Right kidney (tissue), 9 donors: ENCODE data around the gene ZFC3H1.
"Not testable (repeated sequence)": the region's sequence is repeated elsewhere in the genome, so short reads cannot be mapped to it uniquely, and the experiment has no call there.

Source experiments
- DNase-seq: peaks from one replicate; pipeline ENCODE4 v3.0.0-alpha.2; 2016
- long read RNA-seq, 8 donors: transcript quantifications; one replicate each; lab custom pipeline, GENCODE V29; 2026

The ZFC3H1 gene, protein sequence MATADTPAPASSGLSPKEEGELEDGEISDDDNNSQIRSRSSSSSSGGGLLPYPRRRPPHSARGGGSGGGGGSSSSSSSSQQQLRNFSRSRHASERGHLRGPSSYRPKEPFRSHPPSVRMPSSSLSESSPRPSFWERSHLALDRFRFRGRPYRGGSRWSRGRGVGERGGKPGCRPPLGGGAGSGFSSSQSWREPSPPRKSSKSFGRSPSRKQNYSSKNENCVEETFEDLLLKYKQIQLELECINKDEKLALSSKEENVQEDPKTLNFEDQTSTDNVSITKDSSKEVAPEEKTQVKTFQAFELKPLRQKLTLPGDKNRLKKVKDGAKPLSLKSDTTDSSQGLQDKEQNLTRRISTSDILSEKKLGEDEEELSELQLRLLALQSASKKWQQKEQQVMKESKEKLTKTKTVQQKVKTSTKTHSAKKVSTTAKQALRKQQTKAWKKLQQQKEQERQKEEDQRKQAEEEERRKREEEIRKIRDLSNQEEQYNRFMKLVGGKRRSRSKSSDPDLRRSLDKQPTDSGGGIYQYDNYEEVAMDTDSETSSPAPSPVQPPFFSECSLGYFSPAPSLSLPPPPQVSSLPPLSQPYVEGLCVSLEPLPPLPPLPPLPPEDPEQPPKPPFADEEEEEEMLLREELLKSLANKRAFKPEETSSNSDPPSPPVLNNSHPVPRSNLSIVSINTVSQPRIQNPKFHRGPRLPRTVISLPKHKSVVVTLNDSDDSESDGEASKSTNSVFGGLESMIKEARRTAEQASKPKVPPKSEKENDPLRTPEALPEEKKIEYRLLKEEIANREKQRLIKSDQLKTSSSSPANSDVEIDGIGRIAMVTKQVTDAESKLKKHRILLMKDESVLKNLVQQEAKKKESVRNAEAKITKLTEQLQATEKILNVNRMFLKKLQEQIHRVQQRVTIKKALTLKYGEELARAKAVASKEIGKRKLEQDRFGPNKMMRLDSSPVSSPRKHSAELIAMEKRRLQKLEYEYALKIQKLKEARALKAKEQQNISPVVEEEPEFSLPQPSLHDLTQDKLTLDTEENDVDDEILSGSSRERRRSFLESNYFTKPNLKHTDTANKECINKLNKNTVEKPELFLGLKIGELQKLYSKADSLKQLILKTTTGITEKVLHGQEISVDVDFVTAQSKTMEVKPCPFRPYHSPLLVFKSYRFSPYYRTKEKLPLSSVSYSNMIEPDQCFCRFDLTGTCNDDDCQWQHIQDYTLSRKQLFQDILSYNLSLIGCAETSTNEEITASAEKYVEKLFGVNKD (N-terminal part only)
- long read RNA-seq, donor 1, full-length matches to known transcripts = 12 of 12 reads
- long read RNA-seq, donor 1, partial matches to known transcripts = 0 of 12 reads
- long read RNA-seq, donor 1, other reads (novel, unspliced or antisense) = 0 of 12 reads
- long read RNA-seq, donor 2, partial matches to known transcripts = 0 of 2 reads
- long read RNA-seq, donor 2, other reads (novel, unspliced or antisense) = 0 of 2 reads
- long read RNA-seq, donor 3, full-length matches to known transcripts = 6 of 6 reads
- long read RNA-seq, donor 3, partial matches to known transcripts = 0 of 6 reads
- long read RNA-seq, donor 3, other reads (novel, unspliced or antisense) = 0 of 6 reads
- long read RNA-seq, donor 4, transcript ZFC3H1-205 (3 exons, 470 nt) = major isoform, 5 of 10 reads
- long read RNA-seq, donor 4, partial matches to known transcripts = 0 of 10 reads
- long read RNA-seq, donor 4, other reads (novel, unspliced or antisense) = 0 of 10 reads
- long read RNA-seq, donor 5, transcript ZFC3H1-205 (3 exons, 470 nt) = major isoform, 11 of 20 reads
- long read RNA-seq, donor 5, transcript ZFC3H1-209 (2 exons, 845 nt) = minor isoform, 6 of 20 reads
- long read RNA-seq, donor 5, partial matches to known transcripts = 0 of 20 reads
- long read RNA-seq, donor 5, other reads (novel, unspliced or antisense) = 0 of 20 reads
- long read RNA-seq, donor 6, partial matches to known transcripts = 0 of 4 reads
- long read RNA-seq, donor 6, other reads (novel, unspliced or antisense) = 0 of 4 reads
- long read RNA-seq, donor 7, transcript ZFC3H1-206 (2 exons, 1,771 nt) = major isoform, 9 of 21 reads
- long read RNA-seq, donor 7, partial matches to known transcripts = 5 of 21 reads
- long read RNA-seq, donor 7, other reads (novel, unspliced or antisense) = 0 of 21 reads
- long read RNA-seq, donor 8, partial matches to known transcripts = 0 of 7 reads
- long read RNA-seq, donor 8, other reads (novel, unspliced or antisense) = 0 of 7 reads

DNA sequence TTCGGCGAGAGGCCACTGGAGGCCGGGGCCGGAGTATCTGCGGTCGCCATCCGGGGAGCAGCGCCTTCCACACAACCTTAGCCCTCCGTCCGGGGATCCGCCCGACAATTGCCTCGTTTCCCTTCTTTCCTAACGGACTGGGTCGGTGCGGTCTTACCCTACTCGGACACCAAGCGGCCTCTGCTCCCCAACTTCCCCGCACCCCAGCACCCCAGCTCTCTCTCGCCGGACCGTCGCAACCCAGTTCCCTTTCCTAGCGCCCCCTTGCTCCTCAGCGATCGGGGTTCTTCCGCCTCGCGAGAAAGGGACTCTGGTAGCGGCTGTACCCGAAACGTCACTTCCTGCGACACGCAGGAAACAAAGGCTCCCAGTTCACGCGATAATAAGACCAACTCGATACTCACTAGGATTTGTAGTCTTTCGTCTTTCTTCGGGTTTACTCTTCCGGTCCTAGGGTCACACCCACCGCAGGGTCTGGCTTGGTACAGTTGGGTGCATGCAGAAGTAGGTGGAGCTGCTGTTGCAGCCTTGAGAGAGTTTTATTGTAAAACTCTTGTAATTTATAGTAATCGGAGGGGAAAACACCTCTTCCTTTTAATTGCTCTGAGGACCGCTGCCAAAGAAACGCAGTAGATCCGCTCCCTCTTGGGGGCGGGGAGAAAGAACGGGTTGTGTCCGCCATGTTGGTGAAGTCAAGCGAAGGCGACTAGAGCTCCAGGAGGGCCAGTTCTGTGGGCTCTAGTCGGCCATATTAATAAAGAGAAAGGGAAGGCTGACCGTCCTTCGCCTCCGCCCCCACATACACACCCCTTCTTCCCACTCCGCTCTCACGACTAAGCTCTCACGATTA is at the start of gene ZFC3H1, which contains the start of gene THAP2:
TSS of gene ZFC3H1 (minus strand) at position 288 of the 850 bp plus-strand sequence. CDS start at position 50, 238 bp downstream.
TSS of gene THAP2 (plus strand) at position 741 of the 850 bp plus-strand sequence. CDS start 209 bp downstream, outside the sequence.
- peak; percentile 99 for DNase-seq

DNA sequence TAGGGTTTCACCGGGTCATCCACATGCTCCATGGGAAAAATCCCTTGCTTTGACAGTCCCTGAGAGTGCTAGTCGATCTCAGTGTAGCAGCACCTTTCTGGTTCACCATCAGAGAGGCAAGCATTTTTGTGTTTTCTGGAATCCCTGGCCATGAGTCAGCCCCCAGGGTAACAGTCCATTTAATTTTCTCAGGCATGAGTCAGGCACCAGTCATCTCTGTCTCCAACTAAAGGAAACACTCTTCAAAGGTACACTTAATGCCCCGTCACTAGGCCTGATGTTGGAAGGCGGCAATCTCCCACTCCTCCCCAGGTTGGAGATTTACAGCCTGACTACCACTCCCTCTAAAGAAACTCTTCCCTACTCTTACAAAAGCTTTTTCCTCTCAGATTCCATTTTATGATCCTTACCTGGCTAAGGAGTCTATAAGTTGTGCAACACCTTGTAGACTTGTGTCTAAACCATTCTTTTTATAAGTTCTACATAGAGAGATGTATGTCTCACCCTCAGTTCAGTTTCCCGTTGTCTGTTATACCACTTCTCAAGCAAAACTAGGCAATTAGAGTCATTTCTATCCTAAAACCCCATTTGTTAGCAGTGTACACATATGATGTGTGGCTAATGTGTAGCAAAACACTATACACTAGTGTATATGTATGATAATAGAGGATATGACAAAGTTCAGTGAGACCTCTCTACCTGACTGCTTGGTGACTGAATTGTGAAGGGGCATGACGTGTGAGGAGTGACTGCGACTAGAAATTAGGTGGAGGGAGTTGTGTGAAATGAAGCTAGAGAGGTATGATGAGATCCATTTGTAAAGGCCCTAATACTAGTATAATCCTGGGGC is 46.9 kb upstream of the ZFC3H1 start:
- no peak for DNase-seq

DNA sequence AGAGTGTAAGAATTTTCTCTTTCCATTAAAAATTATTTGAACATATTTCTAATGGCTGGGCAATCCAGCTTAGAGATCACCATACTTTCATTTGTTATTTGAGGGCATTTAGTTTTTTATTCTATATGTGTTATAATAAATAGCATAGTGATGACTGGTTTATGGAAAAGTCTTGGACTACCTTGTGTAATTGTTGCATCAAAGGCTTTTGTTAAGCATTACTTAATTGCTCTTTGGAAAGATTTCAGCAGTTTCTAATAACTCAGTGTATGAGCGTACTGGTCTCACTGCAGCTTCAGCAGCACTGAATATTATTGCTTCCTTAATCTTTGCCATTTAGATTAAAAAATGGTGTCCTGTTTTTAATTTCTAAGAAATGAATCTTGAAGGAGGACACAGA is 45.0 kb upstream of the ZFC3H1 start:
- no peak for DNase-seq

DNA sequence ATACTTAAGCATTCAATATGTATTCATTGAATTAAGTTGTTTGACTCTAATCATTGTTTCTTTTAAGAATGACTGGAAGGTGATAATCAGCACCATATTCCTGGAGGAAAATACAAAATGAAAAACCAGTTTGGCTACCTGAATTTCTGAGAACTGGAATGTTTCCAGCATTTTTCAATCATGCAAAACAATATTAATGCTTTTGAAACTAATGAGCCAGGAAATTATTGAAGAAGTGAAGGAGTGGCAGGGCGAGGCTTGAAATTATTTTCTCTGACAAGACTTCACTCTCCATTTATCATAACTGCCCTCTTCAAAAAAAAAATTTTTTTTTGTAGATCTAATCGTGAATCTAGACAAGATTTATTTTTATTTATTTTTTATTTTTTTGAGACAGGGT is 41.3 kb upstream of the ZFC3H1 start:
- DNase-seq = no peak

DNA sequence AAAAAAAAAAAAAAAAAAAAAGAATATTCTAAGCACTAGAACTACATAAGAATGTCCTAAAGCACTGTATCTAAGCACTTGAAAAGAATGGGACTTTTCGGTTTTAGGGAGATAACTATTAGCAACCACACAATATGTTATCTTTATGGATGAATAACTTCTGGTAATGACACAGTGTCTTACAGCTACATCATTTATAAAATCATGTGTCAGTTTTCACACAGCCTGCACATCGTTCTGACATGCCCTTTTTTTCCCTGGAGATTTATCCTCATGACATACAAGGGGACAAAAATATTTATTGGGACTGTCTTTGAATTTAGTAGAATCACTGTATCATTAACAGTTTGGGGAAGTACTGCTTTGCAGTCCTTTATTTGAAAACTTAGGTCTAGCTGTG is 39.6 kb upstream of the ZFC3H1 start:
- no peak for DNase-seq

DNA sequence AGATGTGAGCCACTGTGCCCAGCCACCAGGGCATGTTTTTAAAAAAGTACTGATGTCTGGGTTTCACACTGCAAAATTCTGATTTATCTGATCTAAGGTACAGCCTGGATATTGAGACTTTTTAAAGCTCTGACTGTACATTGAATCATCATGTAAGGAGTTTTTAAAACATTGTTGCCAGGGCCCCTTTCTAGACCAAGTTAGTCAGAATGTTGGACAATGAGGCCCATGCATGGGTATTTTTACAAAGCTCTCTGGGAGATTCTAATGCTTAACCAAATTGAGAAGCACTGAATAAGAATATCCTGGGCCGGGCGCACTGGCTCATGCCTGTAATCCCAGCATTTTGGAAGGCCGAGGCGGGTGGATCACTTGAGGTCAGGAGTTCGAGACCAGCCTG is 38.9 kb upstream of the ZFC3H1 start:
- no peak for DNase-seq

DNA sequence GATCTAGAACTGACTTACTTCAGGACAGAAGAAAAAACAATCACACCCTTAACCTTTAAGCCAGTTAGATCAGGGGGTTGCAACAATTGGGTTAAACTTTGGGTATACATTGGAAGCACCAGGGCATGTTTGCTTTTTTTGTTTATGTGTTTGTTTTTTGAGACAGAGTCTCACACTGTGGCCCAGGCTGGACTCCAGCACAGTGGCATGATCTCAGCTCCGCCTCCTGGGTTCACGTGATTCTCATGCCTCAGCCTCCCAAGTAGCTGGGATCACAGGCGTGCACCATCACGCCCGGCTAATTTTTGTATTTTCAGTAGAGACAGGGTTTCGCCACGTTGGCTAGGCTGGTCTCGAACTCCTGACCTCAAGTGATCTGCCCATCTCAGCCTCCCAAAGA is 38.5 kb upstream of the ZFC3H1 start:
- DNase-seq = not testable (repeated sequence)

DNA sequence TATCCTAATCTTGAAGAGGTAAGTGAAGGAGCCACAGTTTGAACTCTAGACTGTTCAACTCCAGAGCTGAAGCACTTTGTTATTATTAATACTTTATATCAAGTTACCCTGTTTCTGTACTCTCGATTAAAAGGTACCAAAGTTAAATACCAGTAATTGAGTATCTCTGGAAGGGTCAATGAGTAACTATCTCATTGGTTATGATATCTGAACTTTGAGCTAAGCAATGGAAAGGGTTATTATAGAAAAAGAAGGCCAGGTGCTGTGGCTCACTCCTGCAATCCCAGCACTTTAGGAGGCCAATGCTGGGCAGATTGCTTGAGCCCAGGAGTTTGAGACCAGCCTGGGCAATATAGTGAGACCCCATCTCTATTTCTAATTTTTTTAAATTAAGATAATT is 32.1 kb upstream of the ZFC3H1 start:
- no peak for DNase-seq

DNA sequence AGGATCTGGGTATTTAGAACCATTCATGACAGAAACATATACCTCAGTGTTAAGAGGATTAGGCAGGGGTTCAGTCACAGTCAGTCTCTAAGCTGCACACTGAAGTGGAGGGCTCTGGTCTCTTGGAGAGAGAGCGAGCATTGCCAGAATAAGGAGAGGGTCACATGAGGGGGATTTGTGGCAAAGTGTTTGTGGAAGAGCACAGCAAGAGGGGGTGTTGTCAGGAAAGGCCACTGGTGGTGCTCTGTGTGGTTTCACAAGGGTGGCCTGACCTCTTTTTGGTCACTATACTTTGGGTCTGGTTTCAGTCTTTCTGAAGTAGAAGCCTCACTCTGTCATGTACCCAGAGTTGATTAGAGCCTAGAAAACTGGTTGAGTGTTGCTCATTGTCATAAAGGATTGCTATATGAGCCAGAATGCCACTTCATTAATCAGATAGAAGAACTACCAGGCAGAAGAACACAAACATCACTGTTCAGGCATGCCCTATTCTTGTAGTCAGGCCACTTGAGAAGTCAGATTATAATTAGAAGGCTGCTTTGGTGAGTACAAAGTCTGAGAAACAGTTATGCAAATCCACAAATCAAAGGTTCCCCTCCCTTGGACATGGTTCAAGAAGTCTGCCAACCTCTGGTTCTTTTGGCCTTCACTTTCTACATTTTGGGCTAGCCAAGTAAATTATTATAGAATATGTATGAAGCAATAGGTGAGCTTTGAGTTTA is 30.6 kb upstream of the ZFC3H1 start:
- DNase-seq = no peak

DNA sequence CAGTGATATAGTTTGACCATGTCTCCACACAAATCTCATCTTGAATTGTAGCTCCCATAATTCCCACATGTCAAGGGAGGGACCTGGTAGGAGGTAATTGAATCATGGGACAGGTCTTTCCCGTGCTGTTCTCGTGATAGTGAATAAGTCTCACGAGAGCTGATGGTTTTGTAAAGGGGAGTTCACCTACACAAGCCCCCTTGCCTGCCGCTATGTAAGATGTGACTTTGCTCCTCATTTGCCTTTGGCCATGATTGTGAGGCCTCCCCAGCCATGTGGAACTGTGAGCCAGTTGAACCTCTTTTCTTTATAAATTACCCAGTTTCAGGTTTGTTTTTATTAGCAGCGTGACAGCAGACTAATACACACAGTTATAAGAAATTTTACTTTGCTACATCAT is 30.0 kb upstream of the ZFC3H1 start:
- not testable (repeated sequence) for DNase-seq

DNA sequence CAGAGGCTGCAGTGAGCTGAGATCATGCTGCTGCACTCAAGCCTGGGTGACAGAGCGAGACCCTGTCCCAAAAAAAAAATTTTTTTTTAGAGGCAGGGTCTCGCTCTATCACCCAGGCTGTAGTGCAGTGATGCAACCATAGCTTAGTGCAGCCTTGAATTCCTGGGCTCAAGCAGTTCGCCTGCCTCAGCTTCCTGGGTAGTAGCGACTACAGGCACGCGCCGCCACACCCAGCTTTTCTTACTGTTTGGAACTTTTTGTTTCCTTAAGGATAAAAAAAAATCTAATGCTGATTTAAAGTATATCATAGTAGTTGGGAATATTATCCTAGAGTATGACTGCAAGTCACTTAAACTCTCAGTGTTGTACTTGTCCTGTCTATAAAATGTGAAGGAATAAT is 29.5 kb upstream of the ZFC3H1 start:
- DNase-seq = no peak

DNA sequence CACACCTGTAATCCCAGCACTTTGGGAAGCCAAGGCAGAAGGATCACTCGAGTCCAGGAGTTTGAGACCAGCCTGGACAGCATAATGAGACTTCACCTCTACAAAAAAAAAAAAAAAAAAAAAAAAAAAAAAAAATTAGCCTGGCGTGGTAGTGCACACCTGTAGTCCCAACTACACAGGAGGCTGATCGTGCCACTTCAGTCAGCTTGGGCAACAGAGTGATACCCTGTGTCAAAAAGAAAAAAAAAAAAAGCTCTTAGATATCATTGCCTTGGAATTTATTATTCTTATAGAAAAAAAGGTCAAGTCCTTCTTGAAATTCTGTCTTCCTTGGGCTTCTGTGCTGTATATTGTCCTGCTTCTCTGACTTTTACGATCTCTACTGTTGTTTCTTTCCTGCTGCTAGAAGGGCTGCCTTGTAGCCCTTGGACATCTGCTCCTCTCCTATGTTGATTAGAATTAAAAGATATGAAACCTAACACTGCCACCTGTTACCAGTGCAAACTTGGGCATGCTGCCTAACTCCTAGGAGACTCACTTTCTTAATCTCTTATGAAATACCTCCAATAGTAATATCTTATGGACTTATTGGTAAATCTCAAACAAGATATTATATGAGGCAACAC is 28.0 kb upstream of the ZFC3H1 start:
- no peak for DNase-seq

DNA sequence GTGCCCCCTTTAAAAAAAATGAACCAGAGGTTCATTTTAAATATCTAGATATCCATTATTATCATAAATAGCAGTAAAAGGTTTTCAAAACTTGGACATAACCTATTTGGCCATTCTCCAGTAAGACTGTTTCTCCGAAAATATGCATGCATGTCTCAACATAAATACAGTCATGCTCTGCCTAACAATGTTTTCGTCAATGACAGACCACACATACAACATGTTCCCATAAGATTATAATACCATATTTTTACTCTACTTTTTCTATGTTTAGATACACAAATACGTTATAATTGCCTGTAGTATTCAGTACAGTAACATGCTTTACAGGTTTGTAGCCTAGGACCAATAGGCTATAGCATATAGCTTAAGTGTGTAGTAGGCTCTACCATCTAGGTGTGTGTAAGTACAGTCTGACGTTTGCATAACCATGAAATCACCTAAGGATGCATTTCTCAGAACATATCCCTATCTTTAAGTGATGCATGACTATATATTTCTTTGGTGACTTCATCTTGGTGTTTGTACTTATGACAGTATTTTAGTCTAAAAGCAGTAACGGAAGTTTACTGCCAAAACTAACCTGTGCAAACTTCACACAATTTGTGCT is 25.4 kb upstream of the ZFC3H1 start:
- DNase-seq = no peak

DNA sequence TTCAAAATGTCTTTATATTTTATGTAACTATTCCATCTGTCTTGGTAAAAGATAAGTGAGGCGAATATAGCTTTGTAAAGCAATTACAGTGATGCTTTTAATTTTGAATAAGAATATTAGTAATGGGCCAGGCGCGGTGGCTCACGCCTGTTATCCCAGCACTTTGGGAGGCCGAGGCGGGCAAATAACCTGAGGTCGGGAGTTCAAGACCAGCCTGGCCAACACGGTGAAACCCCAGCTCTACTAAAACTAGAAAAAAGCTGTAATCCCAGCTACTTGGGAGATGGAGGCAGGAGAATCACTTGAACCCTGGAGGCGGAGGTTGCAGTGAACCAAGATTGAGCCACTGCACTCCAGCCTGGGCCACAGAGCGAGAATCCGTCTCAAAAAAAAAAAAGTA is 23.5 kb upstream of the ZFC3H1 start:
- not testable (repeated sequence) for DNase-seq

DNA sequence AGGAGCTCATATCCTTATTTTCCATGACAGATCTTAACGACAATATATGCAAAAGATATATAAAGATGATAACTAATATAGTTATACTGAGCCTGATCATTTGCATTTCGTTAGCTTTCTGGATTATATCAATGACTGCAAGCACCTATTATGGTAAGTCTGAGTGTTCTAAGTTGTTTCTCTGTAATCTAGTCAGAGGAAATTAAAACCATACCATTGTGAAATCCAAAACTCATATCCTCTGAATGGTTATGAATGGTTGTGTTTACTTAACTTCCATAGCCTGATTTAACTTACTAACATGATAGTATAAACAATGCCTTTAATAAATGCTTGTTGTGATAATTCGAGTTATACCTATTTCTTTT is 23.0 kb upstream of the ZFC3H1 start:
- no peak for DNase-seq

DNA sequence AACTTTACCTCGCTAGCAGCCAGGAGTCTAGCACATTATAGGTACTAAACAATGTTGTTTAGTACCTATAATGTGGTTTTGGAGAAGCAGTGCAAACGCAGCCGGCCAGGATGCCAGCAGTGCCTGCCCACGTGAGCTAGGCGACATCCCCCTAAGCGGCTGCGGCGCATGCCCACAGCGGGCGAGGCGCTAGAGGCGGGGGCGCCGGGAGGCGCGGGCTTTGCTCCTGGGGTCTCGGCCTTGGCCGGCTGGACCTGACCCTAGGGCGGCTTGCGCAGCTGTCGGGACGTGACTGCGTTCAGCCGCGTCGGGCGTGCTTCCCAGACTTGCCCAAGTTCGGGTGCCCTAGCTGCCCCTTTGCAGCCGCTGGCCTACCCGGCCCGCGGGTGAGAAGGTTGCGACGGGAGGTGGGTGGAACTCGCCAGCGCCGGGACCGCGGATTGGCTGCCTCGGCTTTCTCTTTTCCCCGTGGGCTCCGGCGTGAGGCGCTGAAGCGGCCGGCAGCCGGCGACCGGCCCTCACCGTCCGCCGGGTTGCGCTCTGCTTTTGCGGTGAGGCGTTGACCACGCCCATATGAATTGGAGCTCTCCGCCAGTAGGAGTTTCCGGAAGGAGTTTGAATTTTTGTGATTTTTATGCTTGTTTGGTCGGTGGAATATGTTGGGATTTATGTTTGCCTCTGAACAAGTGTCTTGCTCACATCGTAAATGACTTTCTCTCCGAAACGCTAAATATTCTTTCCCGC is 22.4 kb upstream of the ZFC3H1 start, which contains the start of gene TMEM19:
TSS of gene TMEM19 (plus strand) at position 169 of the 744 bp plus-strand sequence. CDS start 599 bp downstream, outside the sequence.
- peak; percentile 98 for DNase-seq
